Immature natural killer cell (primary cell): Measurements from ENCODE around the gene GLYR1. TPM values are rescaled to one million over a fixed set of nuclear protein-coding genes. Genes with fewer than 3 reads are reported as not detected.

Source experiments
- DNase-seq, 3 donors: peaks; one replicate each; pipeline ENCODE4 v3.0.0; 2022; ENCODE audit warnings: mixed read lengths in 1 of 3
- H3K27ac Mint-ChIP-seq, 6 donors: one replicate each; pipeline ENCODE4 v1.8.0; 2020; ENCODE audit warnings: mixed read lengths in 6 of 6, mild to moderate bottlenecking in 5 of 6, inconsistent platforms in 4 of 6, moderate library complexity in 3 of 6
- H3K27me3 Mint-ChIP-seq, 3 donors: one replicate each; pipeline ENCODE4 v1.8.0; 2020 to 2021; ENCODE audit warnings: low read depth in 3 of 3, mild to moderate bottlenecking in 3 of 3, mixed read lengths in 3 of 3, moderate library complexity in 3 of 3, inconsistent platforms in 1 of 3
- H3K36me3 Mint-ChIP-seq, 3 donors: one replicate each; pipeline ENCODE4 v1.8.0; 2020; ENCODE audit warnings: mixed read lengths in 3 of 3, inconsistent platforms in 2 of 3, mild to moderate bottlenecking in 2 of 3
- H3K4me1 Mint-ChIP-seq, 2 donors: one replicate each; pipeline ENCODE4 v1.8.0; 2020; ENCODE audit warnings: inconsistent platforms in 2 of 2, mild to moderate bottlenecking in 2 of 2, mixed read lengths in 2 of 2, moderate library complexity in 1 of 2
- H3K4me3 Mint-ChIP-seq, 5 donors: one replicate each; pipeline ENCODE4 v1.8.0; 2020; ENCODE audit warnings: mild to moderate bottlenecking in 5 of 5, mixed read lengths in 5 of 5, inconsistent platforms in 3 of 5, moderate library complexity in 3 of 5
- H3K9me3 Mint-ChIP-seq, 6 donors: one replicate each; pipeline ENCODE4 v1.8.0; 2020; ENCODE audit warnings: mild to moderate bottlenecking in 6 of 6, mixed read lengths in 6 of 6, inconsistent platforms in 4 of 6, moderate library complexity in 3 of 6
- polyA plus RNA-seq, 3 donors: library from polyadenylated mRNA; unstranded; fragments of 300-500 nt; fragmentation: Illumina TruSeq; gene quantifications; one replicate each; pipeline ENCODE4 v1.2.3, GENCODE V29; 2021

The GLYR1 gene
- polyA plus RNA-seq, 3 donors from 2014 or later: 26.0 to 50.2 (median 27.9) TPM

DNA sequence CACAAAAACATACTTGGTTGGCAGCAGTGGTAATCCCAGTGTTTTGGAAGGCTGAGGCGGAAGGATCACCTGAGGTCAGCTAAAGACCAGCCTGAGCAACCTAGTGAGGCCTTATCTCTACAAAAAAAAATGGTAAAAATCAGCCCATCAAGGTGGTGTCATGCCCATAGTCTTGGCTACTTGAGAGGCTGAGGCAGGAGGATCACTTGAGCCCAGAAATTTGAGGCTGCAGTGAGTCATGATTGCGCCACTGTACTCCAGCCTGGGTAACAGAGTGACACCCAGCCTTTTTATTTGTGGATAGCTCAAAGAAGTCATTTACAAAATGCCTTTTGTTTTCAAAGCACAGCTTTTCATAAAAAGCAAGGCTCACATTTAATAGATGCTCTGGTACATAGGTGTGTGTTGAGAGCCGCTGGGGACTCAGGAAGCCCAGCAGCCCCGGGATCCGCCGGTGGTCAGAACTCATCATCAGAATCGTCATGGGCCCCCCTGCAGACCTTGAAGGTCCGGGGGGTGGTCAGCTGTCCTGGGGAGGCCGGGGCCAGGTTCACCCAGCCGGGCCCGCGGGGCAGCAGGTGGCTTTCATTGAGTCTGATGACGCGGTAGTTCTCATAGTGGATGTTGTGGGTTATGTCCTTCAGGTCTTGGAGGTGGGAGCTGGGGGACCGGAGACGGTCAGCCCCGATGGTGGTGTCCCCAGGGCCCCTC lies 69.6 kb downstream of the GLYR1 start:
- Mint-ChIP-seq H3K27me3 (peaks cover 0 to 2% (median 2%) of the 10 kb centered on the region in 3 donors), H3K4me1 (no peaks in the 10 kb centered on the region), H3K27ac (no peak overlapping the region), H3K4me3 (no peak overlapping the region), H3K36me3 (no peaks in the 10 kb centered on the region), H3K9me3 (no peaks in the 10 kb centered on the region)
- DNase-seq: no peak

GRCh38 chr16:4776141-4776705 lies 70.9 kb downstream of the GLYR1 start:
- Mint-ChIP-seq H3K36me3 (no peaks in the 10 kb centered on the region), H3K9me3 (no peaks in the 10 kb centered on the region), H3K27ac (peak overlapping the region in 1 of 6 donors; percentile 57), H3K4me1 (no peaks in the 10 kb centered on the region), H3K27me3 (peaks cover 0 to 2% (median 2%) of the 10 kb centered on the region in 3 donors), H3K4me3 (no peak overlapping the region)
- no peak for DNase-seq

GRCh38 chr16:4775005-4775404 lies 72.1 kb downstream of the GLYR1 start:
- Mint-ChIP-seq H3K4me3 (no peak overlapping the region), H3K27ac (no peak overlapping the region), H3K36me3 (no peaks in the 10 kb centered on the region), H3K9me3 (no peaks in the 10 kb centered on the region), H3K27me3 (peaks cover 0 to 2% (median 2%) of the 10 kb centered on the region in 3 donors), H3K4me1 (no peaks in the 10 kb centered on the region)
- DNase-seq: no peak

GRCh38 chr16:4772351-4772750 lies 74.7 kb downstream of the GLYR1 start:
- H3K4me3 Mint-ChIP-seq: no peak overlapping the region
- peaks cover 20 to 25% of the 10 kb centered on the region in 2 donors for H3K4me1 Mint-ChIP-seq
- peaks cover 2 to 12% (median 7%) of the 10 kb centered on the region in 3 donors for H3K27me3 Mint-ChIP-seq
- no peaks in the 10 kb centered on the region for H3K9me3 Mint-ChIP-seq
- no peaks in the 10 kb centered on the region for H3K36me3 Mint-ChIP-seq
- DNase-seq: no peak
- no peak overlapping the region for H3K27ac Mint-ChIP-seq

- Mint-ChIP-seq H3K9me3 (no peaks in the 10 kb centered on the region), H3K27ac (no peak overlapping the region), H3K36me3 (no peaks in the 10 kb centered on the region), H3K4me1 (peaks cover 23 to 29% of the 10 kb centered on the region in 2 donors), H3K4me3 (no peak overlapping the region), H3K27me3 (peaks cover 7 to 16% (median 11%) of the 10 kb centered on the region in 3 donors)
- DNase-seq: no peak
Observed at GRCh38 chr16:4771646-4772045, 75.4 kb downstream of the GLYR1 start.

DNA sequence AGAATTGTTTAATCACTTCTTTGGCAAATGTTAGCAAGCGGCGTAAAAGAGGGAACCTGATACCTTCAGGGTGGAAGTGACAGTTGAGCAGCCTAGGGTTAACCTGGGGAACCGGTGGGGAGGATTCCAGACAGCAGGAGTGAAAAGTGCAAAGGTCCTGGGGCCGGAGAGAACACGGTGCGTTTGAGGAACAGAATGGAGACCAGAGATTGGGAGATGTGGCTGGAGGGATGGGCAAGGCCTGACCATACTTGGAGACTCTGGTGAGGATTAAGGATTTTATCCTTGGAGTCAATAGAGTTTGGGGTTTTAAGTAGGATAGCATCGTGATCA lies 77.8 kb downstream of the GLYR1 start:
- Mint-ChIP-seq H3K9me3 (no peaks in the 10 kb centered on the region), H3K27me3 (peaks cover 12 to 23% (median 15%) of the 10 kb centered on the region in 3 donors), H3K27ac (peak overlapping the region; percentile 2 to 94 (median 76))

GRCh38 chr16:4768549-4769305 lies 78.4 kb downstream of the GLYR1 start:
- H3K36me3 Mint-ChIP-seq: no peaks in the 10 kb centered on the region
- DNase-seq: peak; percentile 68 to 73 (median 70)
- H3K4me1 Mint-ChIP-seq: peaks cover 33 to 37% of the 10 kb centered on the region in 2 donors

More for the DNA sequence above, 77.8 kb downstream of the GLYR1 start:
- H3K4me1 Mint-ChIP-seq: peaks cover 33 to 37% of the 10 kb centered on the region in 2 donors
- no peak for DNase-seq
- H3K36me3 Mint-ChIP-seq: no peaks in the 10 kb centered on the region
- H3K4me3 Mint-ChIP-seq: peak overlapping the region; percentile 37 to 97 (median 89)

GRCh38 chr16:4767872-4768548 lies 79.1 kb downstream of the GLYR1 start:
- Mint-ChIP-seq H3K27me3 (peaks cover 12 to 23% (median 15%) of the 10 kb centered on the region in 3 donors), H3K36me3 (no peaks in the 10 kb centered on the region), H3K9me3 (no peaks in the 10 kb centered on the region), H3K4me1 (peaks cover 33 to 37% of the 10 kb centered on the region in 2 donors), H3K4me3 (peak overlapping the region; percentile 88 to 97 (median 91)), H3K27ac (peak overlapping the region; percentile 80 to 94 (median 90))
- DNase-seq: no peak

More at GRCh38 chr16:4768549-4769305, 78.4 kb downstream of the GLYR1 start:
- no peaks in the 10 kb centered on the region for H3K9me3 Mint-ChIP-seq
- peaks cover 12 to 23% (median 15%) of the 10 kb centered on the region in 3 donors for H3K27me3 Mint-ChIP-seq
- peak overlapping the region; percentile 88 to 97 (median 91) for H3K4me3 Mint-ChIP-seq
- peak overlapping the region; percentile 80 to 94 (median 90) for H3K27ac Mint-ChIP-seq

DNA sequence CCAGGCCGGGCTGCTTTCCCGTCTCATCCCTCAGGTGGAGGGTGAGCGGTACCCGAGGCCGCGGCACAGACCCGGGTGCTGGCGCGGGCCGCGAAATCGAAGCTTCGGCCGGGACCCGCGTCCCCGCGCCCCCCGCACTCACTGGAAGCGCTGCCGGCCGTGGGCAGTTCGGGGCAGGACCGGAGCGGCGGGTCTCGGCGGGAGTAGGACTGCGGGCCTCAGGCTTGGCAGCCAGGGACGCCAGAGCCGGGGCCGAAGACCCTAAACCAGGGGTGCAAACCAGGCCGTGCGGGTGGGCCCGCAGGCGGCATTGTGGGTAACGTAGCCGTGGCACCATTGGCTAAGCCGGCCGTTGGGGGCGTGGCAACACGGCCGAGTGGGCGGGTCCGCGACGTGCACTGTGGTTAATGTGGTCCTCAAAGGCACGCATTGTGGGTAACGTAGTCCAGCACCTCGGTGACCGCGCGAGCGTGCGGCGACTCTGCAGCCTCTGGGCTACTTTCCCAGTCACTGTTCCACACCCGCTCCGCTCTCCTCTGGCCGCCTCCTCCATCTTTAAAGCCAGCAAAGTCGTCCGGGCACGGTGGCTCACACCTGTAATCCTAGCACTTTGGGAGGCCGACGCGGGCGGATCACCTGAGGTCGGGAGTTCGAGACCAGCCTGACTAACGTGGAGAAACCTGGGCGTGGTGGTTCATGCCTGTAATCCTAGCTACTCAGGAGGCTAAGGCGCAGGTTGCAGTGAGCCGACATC lies 80.0 kb downstream of the GLYR1 start, which contains the start of gene ZNF500:
TSS of gene ZNF500 (minus strand) at position 288 of the 754 bp plus-strand sequence. CDS start 1,184 bp downstream, outside the sequence.
- Mint-ChIP-seq H3K4me1 (peaks cover 33 to 37% of the 10 kb centered on the region in 2 donors), H3K36me3 (no peaks in the 10 kb centered on the region), H3K9me3 (no peaks in the 10 kb centered on the region), H3K27ac (peak within 1 kb of the TSS; percentile 83 to 94 (median 88)), H3K27me3 (peaks cover 12 to 23% (median 15%) of the 10 kb centered on the region in 3 donors), H3K4me3 (peak within 1 kb of the TSS; percentile 88 to 97 (median 91))
- peak; percentile 92 to 94 (median 92) for DNase-seq

DNA sequence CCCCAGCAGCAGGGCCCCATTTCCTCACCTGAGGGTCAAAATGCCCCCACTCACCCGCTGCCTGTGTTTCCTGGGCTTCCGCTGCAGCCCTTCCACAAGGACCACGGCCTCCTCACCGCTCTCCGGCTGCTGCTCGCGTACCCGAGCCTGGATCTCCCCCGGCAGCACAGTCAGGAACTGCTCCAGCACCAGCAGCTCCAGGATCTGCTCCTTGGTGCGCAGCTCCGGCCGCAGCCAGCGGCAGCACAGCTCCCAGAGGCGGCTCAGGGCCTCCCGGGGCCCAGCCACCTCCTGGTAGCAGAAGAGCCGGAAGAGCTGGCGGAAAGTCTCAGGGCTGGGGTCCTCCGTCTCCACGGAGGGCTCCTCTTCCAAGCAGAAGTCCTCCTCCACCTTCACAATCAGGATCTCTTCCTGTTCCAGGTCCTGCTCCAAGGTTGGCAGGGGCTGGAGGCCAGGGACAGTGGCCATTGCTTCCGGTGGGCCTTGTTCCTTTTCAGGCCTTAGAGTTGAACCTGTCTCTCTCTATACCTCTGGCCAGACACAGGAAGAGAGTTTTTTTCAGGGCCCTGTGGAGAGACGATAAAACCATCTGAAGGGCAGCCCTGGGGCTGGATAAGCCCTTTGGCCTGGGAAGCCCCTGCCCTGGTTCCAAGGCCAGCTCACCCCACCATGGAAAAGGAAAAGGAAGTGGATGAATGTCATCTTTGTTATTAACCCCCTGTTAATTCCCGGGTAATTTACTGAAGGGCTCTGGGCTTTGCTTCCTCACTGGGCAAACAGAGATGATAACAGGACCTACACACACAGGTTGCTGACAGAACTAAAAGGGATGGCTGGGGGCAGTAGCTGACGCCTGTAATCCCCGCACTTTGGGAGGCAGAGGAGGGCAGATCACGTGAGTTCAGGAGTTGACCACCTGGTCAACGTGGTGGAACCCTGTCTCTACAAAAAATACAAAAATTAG lies 81.3 kb downstream of the GLYR1 start:
- Mint-ChIP-seq H3K9me3 (no peaks in the 10 kb centered on the region), H3K4me1 (peaks cover 33 to 37% of the 10 kb centered on the region in 2 donors), H3K36me3 (no peaks in the 10 kb centered on the region), H3K27me3 (peaks cover 12 to 23% (median 15%) of the 10 kb centered on the region in 3 donors), H3K27ac (peak overlapping the region; percentile 69 to 82 (median 78)), H3K4me3 (peak overlapping the region; percentile 77 to 88 (median 83))
- no peak for DNase-seq

DNA sequence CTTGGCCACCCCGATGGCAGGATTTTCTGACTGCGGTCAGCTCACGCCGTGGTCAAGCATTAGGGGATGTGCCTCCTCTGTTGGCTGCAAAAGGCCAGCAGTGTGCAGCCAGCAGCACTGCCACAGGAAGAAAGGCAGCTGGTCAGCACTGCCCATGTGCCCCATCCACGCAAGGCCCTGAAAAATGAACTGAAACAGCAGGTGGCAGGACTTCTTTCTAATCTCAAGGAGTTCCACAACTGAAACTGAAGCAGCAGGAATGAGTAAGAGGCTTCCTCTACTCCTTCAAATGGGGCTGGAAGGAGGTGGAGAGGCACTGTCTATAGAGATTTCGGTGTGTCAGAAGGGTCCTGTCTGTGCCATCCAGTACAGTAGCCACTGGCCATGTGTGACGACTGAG lies 83.3 kb downstream of the GLYR1 start:
- peaks cover 0 to 8% (median 4%) of the 10 kb centered on the region in 3 donors for H3K36me3 Mint-ChIP-seq
- no peaks in the 10 kb centered on the region for H3K9me3 Mint-ChIP-seq
- peak overlapping the region in 1 of 5 donors; percentile 29 for H3K4me3 Mint-ChIP-seq
- H3K27ac Mint-ChIP-seq: no peak overlapping the region
- peaks cover 25 to 27% of the 10 kb centered on the region in 2 donors for H3K4me1 Mint-ChIP-seq
- H3K27me3 Mint-ChIP-seq: peaks cover 12 to 23% (median 15%) of the 10 kb centered on the region in 3 donors
- DNase-seq: no peak

DNA sequence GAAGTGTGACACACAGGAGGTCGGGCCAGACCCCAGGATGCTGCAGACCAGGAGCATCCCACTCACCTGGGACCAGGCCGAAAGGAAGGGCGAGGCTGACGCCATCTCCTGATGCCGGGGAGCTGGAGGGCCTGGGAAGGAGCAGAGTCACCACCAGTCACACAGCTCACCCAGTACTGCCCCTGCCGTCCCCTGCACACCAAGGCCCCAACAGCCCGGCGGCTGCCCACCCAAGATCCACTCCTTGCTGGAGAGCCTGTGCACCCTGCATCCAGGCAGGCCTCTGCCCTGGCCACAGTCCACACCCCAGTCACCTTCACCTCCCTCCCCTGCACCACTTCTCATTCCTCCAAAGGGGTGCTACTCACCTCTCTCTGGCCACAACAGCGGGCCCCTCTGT lies 84.9 kb downstream of the GLYR1 start:
- no peak for DNase-seq
- Mint-ChIP-seq H3K4me1 (peaks cover 11 to 12% of the 10 kb centered on the region in 2 donors), H3K27ac (no peak overlapping the region), H3K9me3 (no peaks in the 10 kb centered on the region), H3K4me3 (no peak overlapping the region), H3K27me3 (peaks cover 6 to 10% (median 8%) of the 10 kb centered on the region in 3 donors), H3K36me3 (peaks cover 0 to 13% (median 4%) of the 10 kb centered on the region in 3 donors)
